ENCODE results near the gene ATP1B4.
A peak's percentile ranks its signal among the peaks of the same experiment; 100 is the strongest.
"Not testable (repeated sequence)": the region's sequence is repeated elsewhere in the genome, so short reads cannot be mapped to it uniquely, and the experiment has no call there.

The ATP1B4 gene

DNA sequence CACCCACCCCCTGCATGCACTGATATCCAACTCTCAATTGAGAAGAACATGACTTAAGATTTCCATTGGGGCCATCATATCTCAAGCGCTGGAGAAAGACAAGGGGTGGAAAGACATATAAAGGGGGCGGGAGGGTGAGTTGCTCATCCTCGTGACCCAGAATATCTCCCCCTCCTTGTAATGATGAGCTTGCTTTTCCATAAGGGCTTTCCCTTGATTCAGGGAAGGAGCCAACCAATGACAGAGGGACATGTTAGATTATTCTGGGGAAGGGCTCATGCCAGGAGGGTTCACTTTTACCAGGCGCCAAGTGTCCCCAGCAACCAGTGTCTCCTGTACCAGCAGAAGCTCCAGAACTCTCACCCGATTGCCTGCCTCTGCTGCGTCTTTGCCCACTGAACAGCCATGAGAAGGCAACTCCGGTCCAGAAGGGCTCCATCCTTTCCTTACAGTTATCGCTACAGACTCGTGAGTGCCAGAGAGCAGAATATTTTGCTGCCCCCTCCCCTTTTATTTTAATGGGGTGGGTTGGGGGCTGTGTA is at the start of gene ATP1B4:
ATP1B4 (plus strand) TSS at position 326 of the 542 bp plus-strand sequence; CDS start at position 406, 80 bp downstream.
- DNase-seq: no peak

DNA sequence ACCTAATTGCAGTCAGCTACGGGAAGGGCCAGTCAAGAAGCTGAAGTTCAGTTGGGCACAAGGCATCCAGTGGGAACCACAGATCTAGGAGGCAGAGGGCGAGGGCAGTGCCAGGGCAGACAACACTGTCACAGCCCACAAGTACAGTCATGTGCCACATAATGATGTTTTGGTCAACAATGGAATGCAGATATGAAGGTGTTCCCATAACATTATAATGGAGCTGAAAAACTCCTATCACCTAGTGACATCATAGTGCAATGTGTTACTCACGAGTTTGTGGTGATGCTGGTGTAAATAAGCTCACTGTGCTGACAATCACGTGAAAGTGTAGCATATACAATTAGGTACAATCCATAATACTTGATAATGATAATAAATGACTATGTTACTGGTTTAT is 46.1 kb upstream of the ATP1B4 start:
- no peak for DNase-seq

DNA sequence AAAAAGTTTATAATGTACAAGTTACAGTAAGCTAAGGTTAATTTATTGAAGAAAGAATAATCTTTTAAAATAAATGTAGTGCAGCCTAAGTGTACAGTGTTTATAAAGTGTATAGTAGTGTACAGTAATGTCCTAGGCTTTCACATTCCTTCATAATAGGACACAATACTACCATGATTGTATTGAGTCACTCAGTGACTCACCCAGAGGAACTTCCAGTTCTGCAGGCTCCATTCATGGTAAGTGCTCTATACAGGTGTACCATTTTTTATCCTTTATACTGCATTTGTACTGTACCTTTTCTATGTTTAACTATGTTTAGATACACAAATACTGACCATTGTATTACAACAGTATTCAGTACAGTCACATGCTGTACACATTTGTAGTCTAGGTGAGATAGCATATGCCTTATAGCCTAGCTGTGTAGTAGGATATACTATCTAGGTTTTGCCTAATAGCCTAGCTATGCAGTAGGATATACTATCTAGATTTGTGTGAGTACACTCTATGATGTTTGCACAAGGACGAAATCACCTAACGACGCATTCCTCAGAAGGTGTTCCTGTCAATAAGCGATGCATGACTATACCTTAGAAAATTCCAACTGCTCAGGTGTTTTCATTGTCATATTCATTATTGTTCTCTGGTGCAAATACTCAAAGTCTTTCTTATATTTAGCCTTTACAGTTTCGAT is 45.2 kb upstream of the ATP1B4 start:
- DNase-seq: no peak

DNA sequence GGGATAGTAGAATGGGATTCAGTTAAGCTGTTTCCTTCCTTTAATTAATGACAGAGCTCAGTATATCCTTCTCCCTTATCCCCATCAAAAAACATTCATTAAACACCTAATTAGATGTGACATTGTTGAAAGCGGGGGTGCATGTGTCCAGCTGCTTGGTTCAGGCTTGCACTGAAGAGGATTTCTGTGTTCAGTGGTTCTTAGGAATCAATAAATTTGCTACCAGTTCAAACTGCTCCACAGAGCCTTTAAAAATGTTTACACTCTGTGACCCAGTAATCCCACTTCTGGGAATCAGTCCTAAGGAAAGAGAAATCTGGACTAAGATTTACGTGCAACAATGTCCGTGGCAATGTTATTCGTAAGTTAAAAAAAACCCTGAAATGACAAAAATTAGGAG is 43.5 kb upstream of the ATP1B4 start:
- DNase-seq: no peak

DNA sequence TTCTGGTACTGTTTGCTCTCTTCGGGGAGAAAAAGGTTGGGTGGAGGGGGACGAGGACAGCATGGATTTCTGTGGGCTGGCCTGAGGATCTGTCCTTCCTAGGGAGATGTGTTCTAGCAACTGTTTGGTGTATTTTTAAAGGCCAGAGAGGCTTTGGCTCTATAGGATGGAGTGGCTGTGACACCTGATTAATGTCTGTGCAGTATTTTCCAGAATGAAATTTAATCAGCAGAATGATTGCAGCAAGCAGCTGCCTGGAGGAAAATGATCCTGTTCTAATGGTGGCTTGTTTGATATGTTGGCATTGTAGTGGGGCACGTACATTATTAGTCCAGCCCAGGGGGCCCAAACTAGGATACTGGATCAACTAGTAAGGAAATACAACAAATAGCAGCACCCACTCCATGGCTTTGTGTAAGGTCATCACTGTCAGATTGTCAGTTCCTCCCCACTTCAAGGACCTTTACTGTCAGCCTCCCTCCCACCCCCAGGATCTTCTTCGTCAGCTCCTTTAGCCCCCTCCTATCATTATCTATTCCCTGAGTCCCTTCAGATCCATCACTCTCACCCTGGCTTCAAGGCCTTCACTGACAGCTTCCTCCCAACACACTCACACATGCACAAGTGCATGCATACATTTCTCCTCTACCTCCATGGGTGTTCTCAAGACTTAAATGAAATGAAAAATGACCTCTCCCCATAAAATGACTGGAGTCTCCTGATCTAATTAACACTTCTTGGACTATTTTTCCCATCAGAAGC is 40.2 kb upstream of the ATP1B4 start:
- no peak for DNase-seq

DNA sequence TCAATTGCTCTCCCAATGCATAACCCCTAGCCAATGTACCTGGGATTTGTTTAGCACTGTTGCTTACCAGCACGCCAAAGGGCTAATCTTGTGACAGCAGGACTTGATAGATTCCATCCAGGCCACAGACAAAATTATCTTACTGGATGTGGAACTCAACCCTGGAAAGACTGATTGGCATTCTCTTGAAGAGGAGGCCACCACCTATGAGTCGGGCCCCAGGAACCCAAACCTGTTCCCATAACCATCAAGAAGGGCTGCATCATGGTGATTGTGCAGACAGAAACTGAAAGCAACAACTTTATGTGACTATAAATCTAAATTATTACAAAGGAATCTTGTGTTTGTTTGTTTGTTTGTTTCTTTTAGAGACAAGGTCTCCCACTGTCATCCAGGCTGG is 30.8 kb upstream of the ATP1B4 start:
- no peak for DNase-seq

DNA sequence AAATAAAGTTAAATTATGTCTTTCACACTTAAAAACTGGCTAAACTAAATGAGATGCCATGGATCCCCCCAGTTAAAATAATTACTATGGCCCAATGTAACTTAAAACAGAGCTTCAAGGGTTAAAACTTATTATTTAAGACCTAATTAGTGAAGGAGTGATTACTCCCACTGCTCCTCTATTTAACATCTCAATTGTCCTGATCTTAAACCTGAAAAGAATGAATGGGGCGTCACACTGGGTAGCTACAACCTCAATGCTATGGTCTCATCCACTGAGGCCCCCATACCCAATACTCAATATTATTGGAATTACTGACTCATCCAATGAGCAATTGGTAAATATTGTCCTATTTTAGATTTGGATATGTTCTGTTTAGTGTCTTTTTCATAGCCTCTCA is 29.5 kb upstream of the ATP1B4 start:
- DNase-seq: no peak

DNA sequence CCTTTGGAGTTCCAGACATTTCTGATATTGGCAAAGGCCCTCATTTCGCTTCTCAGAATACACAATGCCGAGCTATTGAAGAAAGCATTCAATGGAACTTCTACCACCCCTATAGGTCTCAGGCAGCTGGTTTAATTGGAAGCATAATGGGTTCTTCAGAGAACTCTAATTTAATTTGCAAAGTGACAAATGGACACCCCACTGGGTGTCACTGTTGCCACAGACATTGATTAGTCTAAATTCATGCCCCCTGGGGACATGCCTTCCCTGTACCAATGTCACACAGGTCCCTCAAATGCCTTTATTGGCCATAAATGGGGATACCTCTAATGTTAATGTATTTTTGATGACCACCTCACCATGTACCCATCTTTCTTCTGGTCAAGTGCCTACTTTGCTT is 27.7 kb upstream of the ATP1B4 start:
- no peak for DNase-seq

DNA sequence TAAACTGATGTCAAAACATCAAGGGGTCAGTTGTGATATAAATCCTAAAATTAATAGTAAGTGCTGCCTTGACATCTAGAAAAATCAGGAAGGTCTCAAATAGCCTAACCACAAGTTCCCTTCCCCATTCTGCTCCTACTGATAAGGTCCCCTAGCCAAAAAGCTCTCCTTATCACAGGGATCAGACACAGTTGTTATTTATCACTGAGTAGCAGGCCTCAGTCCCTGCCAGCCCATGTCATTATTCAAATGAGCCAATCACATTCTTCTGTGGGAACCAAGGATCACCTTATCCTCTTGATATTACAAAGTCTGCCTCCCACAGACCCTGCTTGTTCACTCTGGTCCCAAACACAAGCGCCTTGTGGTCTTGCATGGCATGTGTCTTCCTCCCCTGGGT is 27.3 kb upstream of the ATP1B4 start:
- DNase-seq: no peak

DNA sequence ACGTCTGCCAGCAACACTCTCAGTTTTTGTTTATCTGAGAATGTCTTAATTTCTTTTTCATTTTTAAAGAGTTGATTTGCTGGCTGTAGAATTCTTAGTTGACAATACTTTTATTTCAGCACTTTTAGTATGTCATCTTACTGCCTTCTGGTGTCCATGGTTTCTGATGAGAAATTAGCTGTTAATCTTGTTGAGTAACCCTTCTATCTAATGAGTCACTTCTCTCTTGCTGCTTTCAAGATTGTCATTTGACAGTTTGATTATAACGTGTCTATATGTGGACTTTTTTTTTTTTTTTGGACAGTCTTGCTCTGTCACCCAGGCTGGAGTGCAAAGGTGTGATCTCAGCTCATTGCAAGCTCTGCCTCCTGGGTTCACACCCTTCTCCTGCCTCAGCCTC is 26.6 kb upstream of the ATP1B4 start:
- DNase-seq: no peak

DNA sequence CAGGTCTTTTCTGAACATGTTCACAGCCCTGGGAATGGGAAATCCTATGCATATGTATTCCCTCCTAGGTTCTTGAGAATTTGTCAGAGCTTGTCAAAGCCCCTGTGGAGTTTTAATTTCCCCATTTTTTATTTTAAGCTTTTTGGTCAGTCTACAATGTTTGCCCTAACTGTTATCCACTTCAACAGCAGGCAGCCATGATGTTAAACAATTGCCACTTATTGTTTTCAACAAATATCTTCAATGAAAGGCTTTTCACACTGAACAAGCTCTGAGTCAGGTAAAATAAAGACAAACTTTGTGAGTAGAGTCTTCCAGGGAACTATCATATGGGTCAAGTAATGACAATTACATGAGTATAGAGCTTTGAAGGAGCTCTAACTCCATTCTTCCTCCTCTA is 25.0 kb upstream of the ATP1B4 start:
- no peak for DNase-seq

DNA sequence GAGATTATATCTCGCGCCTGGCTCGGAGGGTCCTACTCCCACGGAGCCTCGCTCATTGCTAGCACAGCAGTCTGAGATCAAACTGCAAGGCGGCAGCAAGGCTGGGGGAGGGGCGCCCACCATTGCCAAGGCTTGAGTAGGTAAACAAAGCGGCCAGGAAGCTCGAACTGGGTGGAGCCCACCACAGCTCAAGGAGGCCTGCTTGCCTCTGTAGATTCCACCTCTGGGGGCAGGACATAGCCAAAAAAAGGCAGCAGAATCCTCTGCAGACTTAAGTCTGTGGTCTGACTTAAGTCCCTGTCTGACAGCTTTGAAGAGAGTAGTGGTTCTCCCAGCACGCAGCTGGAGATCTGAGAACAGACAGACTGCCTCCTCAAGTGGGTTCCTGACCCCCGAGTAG is 17.3 kb upstream of the ATP1B4 start:
- not testable (repeated sequence) for DNase-seq

DNA sequence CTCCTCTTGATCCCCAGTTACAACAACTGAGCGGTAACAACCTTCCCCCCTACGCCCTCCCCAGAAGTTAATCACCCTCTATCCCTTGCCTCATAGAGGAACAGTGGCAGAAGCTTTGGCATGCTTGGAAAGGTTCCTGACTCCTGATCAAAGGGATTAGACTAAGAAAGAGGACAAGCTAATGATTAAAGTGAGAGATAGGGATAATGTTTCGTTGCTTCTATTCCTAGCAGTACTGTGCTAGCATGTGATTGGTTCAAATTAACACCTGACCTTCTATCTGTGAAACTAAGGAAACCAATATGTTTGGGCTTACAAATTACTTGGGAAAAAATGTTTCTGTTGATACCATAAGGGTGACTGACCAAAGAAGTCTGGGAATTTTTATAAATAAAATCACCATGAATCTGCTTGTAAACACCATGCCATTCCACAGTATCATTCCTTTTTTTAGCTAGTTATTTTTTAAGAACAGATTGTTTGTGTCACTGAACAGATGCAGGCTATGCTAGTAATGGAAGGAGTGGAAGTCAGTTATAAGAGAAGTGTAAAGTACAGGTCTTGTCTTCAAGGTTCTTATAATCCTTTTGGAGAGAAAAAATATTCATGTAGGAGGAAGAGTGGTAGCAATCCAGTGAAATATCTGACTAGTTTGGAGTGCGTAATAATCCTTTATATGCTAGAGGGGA is 11.3 kb upstream of the ATP1B4 start:
- no peak for DNase-seq

DNA sequence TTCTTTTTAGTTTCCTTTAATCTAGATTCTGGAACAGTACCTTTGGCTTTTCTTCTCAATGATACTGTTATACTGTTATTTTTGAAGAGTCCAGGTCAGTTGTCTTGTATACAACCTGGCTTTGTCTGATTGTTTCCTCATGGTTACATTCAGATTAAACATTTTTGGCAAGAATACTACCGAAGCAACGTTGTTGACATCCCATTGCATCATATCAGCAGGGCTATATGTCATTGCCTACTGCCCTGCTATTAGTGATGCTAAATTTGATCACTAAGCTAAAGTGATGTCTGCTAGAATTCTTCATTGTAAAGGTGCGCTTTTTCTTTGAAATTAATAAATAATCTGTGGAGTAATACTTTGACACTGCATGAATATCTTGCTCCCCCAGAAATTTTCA is 5.8 kb upstream of the ATP1B4 start:
- no peak for DNase-seq

DNA sequence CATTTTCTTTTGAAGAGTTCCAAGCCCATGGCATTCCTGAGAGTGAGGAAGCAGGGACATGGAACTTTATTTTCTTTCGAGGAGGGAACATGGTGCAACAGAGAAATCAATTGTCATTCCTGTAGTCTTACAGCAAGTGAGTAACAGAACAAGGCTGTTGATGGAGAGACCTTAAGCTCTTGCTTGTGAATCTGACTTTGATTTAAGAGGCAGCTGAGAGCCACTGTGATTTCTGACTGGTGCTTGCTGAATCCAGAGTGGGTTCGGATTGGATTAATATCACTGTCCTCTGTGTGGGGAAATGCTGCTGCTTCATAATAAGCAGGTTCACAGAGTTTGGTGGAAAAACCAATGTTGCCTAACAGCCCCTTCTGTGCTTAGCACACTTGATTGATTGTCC is 4.7 kb upstream of the ATP1B4 start:
- no peak for DNase-seq

DNA sequence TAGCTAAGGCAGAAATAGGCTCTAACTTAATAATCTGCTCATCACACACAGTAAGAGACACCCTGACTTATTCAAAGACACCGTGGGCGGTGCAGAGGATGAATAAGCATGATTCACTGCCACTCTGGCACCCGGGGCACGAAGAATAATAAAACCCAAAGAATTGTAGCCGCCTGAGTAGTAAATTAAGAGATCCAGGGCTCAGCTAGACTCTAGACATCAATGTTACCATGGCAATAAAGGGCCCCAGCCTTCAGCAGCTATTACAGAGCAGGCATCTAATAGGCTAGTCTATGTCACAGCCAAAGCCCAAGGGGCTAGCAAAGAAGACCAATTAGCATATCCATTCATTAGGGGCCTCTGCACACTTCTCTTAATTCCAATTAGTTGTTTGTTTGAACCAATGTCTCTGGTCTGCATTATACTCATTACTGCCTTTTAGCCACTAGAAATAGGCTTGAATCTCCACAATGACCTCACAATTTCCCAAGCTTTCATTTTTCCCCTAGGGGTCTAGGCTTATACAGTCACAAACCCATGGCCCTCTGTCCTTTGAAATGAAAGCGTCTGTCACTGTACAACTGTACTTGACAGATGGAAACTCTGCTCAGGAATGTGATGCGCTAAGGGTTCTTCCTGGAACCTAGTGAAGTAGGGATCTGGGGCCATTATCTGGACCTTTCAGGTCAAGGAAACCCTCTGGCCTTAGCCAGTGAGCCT is 3.0 kb upstream of the ATP1B4 start:
- DNase-seq: no peak

DNA sequence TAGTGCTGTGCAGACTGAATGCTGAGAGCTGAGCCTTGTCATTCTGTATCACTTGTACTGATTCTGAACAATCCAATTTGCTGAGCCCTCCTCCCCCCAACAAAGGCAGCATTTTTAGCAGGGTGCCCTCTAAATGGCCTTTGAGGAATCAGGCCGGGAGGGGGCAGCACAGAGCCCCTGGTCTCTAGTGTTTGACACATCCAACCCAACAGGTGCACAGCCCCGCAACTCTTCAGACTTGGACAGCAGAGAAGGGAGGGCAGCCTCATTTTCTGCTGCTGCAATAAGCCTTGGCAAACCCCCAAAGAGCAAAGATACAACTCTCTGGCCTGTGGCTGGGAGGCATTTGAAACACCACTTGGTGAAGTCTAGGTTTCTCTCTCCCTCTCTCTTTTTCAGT is 3.4 kb downstream of the ATP1B4 start:
- DNase-seq: peak; percentile 4

DNA sequence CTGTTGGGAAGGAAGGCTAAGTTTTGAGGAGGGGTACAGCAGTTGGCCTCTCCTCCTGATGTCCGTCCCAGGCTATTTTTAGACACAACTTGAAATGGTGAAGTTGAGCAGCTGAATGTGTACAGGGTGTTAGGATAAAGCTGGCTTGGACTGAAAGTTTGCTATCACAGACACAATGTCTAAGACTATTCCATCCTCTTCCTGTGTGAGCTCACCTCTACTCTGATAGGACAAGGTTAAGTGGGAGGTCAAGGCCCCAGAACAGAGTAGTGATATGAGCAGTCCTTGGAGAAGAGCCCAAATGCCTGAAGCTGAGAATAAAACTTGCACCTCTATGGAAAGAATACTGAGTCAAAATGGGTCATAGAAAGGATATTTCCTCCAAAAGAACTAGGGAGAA is 4.1 kb downstream of the ATP1B4 start:
- DNase-seq: no peak

DNA sequence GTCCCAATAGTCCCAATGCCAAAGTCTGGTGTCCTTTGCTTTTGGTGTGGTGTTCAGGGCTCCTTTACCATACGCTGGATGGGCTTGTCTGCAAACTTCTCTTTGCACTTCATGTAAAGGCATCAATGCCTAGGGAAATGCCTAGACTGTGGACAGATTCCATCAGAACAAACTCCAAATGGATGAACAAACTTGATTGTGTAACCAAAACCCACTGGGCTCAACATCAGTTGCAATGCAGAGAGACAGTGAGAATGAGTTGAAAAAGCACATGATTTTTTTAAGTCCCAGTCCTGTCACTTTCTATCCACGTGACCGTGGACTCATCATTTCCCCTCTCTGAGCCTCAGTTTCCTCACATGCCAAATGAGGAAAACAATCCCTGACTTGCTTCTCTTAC is 4.9 kb downstream of the ATP1B4 start:
- no peak for DNase-seq

DNA sequence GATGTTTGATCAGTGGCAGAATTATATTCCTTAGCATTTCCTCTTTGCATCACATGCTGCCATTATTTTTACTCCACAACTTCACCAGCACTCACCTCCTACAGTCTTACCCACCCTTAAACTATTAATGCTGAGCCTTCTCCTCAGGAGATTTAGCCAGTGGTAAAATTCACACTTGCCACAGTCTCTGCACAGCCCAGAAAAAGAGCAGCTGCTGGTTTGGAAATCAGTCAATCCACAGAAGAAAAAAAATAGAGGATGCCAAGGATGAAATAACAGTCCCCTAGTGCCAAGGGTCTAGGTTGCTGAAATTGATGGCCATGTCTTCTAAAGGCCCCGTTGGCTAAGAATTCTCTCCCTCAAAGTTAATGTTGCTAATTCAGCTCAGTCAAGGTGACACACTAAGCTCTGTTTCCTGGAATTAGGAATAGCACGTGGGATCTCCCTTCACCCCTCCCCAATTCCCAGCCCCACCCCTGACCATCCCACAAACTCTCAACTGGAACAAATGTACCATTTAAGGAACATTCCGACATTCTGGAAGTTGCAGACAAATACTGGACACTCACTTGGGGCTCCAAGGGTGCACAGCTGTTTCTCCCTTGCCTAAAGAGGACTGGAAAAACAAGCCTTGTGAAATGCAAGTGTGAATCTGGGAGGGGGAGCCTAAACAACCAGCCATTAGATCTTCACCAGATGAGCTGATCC is 5.7 kb downstream of the ATP1B4 start:
- no peak for DNase-seq

DNA sequence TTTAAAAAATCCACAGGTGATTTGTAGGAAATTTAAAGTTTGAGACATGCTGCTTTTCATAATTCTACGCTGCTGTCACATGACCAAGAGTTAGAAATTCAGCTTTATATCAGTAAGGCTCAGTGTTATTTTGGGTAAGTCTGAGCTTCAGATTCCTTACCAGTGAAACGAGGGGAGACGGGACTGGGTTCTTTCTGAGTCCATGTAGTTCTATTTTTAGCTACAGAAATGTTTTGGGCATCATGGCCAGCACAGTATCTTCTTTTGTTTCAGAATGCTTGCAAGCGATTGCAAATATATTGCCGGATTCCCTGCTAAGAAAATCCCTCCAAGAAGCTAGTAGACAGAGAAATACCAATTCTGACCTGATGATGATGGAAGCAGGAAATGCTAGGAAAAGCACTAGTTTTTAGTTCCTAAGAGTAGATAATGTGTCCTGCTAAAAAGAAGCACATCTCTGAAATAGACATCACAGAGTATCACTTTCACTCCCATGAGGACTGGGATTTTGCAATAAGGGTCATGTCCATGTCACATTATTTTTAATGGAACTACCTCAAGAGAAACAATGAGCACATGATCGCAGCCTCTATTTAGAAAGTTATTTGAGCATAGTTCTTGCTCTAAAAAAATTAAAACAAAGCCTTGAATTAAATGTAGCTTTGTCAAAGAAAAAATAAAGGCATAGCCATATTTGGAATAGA is 10.9 kb downstream of the ATP1B4 start:
- DNase-seq: no peak

DNA sequence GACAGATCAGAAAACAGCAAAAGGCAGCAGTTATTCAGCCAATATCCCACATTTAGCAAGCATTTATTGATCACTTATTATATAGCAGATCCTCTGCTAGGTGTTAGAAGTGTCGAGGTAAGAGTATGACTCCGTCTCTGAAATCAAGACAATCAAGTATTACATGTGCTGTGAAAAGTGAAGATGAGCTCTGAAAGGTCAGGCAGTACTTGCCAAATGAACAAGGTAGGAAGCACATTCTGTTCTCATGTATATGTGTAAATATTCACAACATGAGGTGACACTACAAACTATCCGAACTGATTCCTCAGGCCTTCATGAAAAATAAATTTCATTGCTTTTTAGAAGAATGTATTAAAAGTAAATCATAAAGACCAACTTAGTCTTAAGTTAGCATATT is 15.3 kb downstream of the ATP1B4 start:
- no peak for DNase-seq
